ENCODE results near the gene MAN1A2. TPM values are rescaled to one million over a fixed set of nuclear protein-coding genes. Genes with fewer than 3 reads are reported as not detected.
A peak's percentile ranks its signal among the peaks of the same experiment; 100 is the strongest.

Gene MAN1A2
- polyA plus RNA-seq, 3 donors from 2014 or later: 21.9 to 29.2 (median 22.7) TPM

GRCh38 chr1:117396636-117397035, 29.4 kb downstream of the MAN1A2 start:
- H3K4me1 Mint-ChIP-seq: peaks cover 65 to 92% of the 10 kb centered on the region in 2 donors
- H3K4me3 Mint-ChIP-seq: no peak overlapping the region
- DNase-seq: no peak
- H3K9me3 Mint-ChIP-seq: no peaks in the 10 kb centered on the region
- H3K27ac Mint-ChIP-seq: no peak overlapping the region
- H3K36me3 Mint-ChIP-seq: no peaks in the 10 kb centered on the region
- H3K27me3 Mint-ChIP-seq (ENCODE audit: low read depth in 3 of 3): no peaks in the 10 kb centered on the region

DNA sequence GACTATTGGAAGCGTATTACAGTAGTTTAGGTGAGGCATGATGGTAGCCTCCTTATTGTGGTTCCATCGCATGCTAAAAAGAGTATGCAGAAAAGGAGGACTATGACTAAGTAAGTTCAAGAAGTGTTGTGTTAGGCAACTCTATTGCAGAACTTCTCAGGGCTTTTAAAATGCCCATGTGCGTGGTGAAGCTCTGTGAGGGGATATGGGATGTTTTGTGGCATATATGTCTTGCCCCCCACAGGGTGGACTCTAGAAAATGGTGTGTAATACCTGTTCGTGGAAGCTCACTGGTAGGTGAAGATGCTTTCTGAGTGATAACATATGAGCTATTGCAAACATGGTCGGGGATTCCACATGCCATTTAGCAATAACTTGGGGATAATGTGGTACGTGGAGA, 31.7 kb downstream of the MAN1A2 start:
- peaks cover 10 to 19% (median 13%) of the 10 kb centered on the region in 3 donors for H3K36me3 Mint-ChIP-seq
- H3K4me1 Mint-ChIP-seq: peaks cover 53 to 77% of the 10 kb centered on the region in 2 donors

DNA sequence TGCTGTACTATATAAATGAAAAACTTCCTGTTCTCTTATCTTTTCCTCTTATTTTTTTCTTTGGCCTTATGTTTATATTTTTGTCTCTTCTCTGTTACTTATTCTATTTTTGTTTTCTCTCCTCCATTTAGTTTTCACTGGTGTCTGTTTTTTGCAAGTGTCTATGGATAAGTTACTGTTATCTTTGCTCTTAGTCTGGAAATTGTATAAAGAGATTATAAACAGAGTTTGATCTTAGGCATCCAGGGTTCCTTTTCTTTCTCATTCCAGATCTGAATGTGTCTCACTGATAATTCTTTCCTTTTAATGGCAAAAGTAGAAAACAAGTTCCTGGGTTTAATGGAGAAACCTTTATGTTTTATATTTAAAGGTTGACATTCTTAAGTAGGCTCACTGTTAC, 34.5 kb downstream of the MAN1A2 start:
- peaks cover 0 to 1% (median 0%) of the 10 kb centered on the region in 3 donors for H3K27me3 Mint-ChIP-seq (ENCODE audit: low read depth in 3 of 3)
- no peak for DNase-seq
- H3K4me1 Mint-ChIP-seq: peaks cover 36 to 62% of the 10 kb centered on the region in 2 donors
- H3K27ac Mint-ChIP-seq: peak overlapping the region in 2 of 6 donors; percentile 25 to 46
- H3K36me3 Mint-ChIP-seq: peaks cover 18 to 26% (median 25%) of the 10 kb centered on the region in 3 donors
- peaks cover 0 to 2% (median 0%) of the 10 kb centered on the region in 6 donors for H3K9me3 Mint-ChIP-seq
- H3K4me3 Mint-ChIP-seq: no peak overlapping the region

More for the DNA sequence above, 31.7 kb downstream of the MAN1A2 start:
- H3K27me3 Mint-ChIP-seq (ENCODE audit: low read depth in 3 of 3): no peaks in the 10 kb centered on the region
- H3K9me3 Mint-ChIP-seq: peaks cover 0 to under 1% (median 0%) of the 10 kb centered on the region in 6 donors
- H3K27ac Mint-ChIP-seq: peak overlapping the region in 1 of 6 donors; percentile 0
- DNase-seq: no peak
- H3K4me3 Mint-ChIP-seq: no peak overlapping the region

GRCh38 chr1:117403597-117403996, 36.3 kb downstream of the MAN1A2 start:
- H3K36me3 Mint-ChIP-seq: peaks cover 18 to 28% (median 26%) of the 10 kb centered on the region in 3 donors
- no peak for DNase-seq
- peaks cover 0 to 2% (median 0%) of the 10 kb centered on the region in 6 donors for H3K9me3 Mint-ChIP-seq
- H3K4me3 Mint-ChIP-seq: no peak overlapping the region
- H3K27me3 Mint-ChIP-seq (ENCODE audit: low read depth in 3 of 3): peaks cover 0 to 1% (median 0%) of the 10 kb centered on the region in 3 donors
- H3K27ac Mint-ChIP-seq: no peak overlapping the region
- H3K4me1 Mint-ChIP-seq: peaks cover 26 to 49% of the 10 kb centered on the region in 2 donors

GRCh38 chr1:117405042-117405441, 37.8 kb downstream of the MAN1A2 start:
- H3K4me3 Mint-ChIP-seq: no peak overlapping the region
- peak overlapping the region in 1 of 6 donors; percentile 32 for H3K27ac Mint-ChIP-seq
- H3K9me3 Mint-ChIP-seq: peaks cover 0 to 2% (median 0%) of the 10 kb centered on the region in 6 donors
- peaks cover 0 to 1% (median 0%) of the 10 kb centered on the region in 3 donors for H3K27me3 Mint-ChIP-seq (ENCODE audit: low read depth in 3 of 3)
- peaks cover 13 to 36% of the 10 kb centered on the region in 2 donors for H3K4me1 Mint-ChIP-seq
- no peak for DNase-seq
- peaks cover 22 to 32% (median 26%) of the 10 kb centered on the region in 3 donors for H3K36me3 Mint-ChIP-seq

DNA sequence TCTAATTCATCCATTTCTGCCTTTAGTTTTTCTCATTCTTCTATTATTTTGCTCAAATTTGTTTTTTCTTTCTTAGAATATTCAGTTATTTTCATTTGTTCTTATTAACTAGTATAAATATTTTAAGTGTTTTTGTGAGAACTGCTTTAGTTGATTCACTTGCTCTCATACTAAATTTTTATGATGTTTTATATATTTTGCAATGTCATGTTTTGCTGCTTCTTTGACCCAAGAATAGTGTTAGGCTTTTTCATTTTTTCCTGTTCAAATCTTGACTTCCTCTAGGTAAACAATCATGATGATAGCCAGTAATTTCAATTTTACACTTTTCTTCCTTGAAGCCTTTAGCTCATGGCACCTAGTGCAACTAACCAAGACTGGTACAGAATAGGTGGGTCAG, 45.2 kb downstream of the MAN1A2 start:
- Mint-ChIP-seq H3K27me3 (ENCODE audit: low read depth in 3 of 3) (peaks cover 0 to 3% (median 0%) of the 10 kb centered on the region in 3 donors), H3K27ac (no peak overlapping the region), H3K9me3 (no peaks in the 10 kb centered on the region), H3K4me3 (no peak overlapping the region), H3K36me3 (peaks cover 8 to 33% (median 26%) of the 10 kb centered on the region in 3 donors), H3K4me1 (peaks cover 8 to 49% of the 10 kb centered on the region in 2 donors)
- DNase-seq: no peak

DNA sequence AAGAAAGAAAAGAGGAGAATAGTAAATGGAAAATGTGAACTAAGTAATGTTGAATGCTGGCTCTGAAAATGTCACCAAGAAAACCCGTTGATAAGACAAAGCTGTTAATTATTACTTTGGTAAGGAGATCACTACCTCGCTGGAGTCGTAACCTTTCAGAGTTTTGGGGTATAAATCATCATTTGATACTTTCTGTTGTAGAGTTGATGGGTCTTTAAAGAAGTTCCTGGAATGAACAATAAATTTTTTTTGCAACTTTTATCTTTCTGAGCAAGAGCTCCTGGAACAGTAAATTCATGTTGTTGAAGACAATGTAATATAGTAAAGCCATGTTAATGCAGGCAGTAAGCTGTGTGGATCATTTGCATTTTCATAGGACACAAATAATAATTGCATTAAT, 46.2 kb downstream of the MAN1A2 start:
- H3K27me3 Mint-ChIP-seq (ENCODE audit: low read depth in 3 of 3): peaks cover 0 to 3% (median 0%) of the 10 kb centered on the region in 3 donors
- no peak overlapping the region for H3K4me3 Mint-ChIP-seq
- DNase-seq: no peak
- peaks cover 8 to 54% of the 10 kb centered on the region in 2 donors for H3K4me1 Mint-ChIP-seq
- peak overlapping the region in 1 of 6 donors; percentile 36 for H3K27ac Mint-ChIP-seq
- H3K9me3 Mint-ChIP-seq: no peaks in the 10 kb centered on the region
- peaks cover 8 to 33% (median 22%) of the 10 kb centered on the region in 3 donors for H3K36me3 Mint-ChIP-seq

DNA sequence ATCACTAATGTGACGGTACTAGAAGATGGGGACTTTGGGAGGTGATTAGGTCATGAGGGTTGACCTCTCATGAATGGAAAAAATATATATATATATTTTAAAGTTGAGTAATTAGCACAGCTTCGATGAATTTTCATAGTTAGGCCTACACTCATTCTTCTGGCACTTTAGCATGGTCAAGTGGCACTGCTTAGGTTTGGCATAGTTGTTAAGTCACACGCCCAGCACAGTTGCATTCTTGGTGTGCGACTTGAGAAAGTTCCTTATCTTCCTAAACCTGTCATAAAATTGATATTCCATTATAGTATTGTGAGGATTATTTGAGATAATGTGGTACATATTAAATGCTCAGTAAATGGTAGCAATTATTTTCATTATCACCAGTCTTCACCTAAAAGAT, 47.7 kb downstream of the MAN1A2 start:
- Mint-ChIP-seq H3K4me1 (peaks cover 14 to 67% of the 10 kb centered on the region in 2 donors), H3K36me3 (peaks cover 8 to 29% (median 19%) of the 10 kb centered on the region in 3 donors), H3K9me3 (no peaks in the 10 kb centered on the region), H3K4me3 (no peak overlapping the region), H3K27ac (no peak overlapping the region), H3K27me3 (ENCODE audit: low read depth in 3 of 3) (peaks cover 0 to 3% (median 0%) of the 10 kb centered on the region in 3 donors)
- DNase-seq: no peak

- peaks cover 13 to 34% (median 29%) of the 10 kb centered on the region in 3 donors for H3K36me3 Mint-ChIP-seq
- H3K4me3 Mint-ChIP-seq: no peak overlapping the region
- H3K27ac Mint-ChIP-seq: no peak overlapping the region
Measured at GRCh38 chr1:117416004-117416403, 48.8 kb downstream of the MAN1A2 start.

DNA sequence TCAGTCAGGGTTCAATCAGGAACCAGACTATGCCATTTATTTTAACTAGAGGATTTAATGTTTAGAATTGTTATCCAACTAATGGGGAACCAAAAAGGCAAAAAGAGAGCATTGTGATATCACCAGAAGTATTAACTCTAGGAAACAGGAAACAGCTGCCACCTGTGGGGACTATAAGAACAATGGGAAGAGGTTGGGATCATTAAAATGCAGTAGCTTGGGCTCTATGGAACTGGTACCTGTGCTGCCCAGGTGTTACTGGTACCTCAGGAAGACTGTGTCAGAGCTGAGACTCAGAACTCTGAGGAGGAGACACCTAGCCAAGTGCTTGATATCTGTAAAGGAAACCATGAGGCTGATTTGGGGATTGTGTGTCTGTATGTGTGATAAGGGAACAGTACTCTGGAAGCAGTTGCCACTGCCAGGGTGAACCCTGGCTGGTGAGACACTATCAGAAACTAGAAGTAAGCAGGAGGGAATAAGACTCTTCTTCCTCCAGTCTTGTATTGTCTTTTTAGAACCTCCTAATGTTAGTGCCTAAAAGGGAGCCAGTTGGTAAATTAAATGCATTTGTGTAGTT, 49.4 kb downstream of the MAN1A2 start:
- H3K9me3 Mint-ChIP-seq: no peaks in the 10 kb centered on the region
- H3K36me3 Mint-ChIP-seq: peaks cover 13 to 34% (median 29%) of the 10 kb centered on the region in 3 donors
- H3K4me3 Mint-ChIP-seq: no peak overlapping the region
- H3K27ac Mint-ChIP-seq: peak overlapping the region in 2 of 6 donors; percentile 29 to 42
- H3K4me1 Mint-ChIP-seq: peaks cover 14 to 61% of the 10 kb centered on the region in 2 donors
- peaks cover 0 to 3% (median 0%) of the 10 kb centered on the region in 3 donors for H3K27me3 Mint-ChIP-seq (ENCODE audit: low read depth in 3 of 3)
- no peak for DNase-seq

More at GRCh38 chr1:117416004-117416403, 48.8 kb downstream of the MAN1A2 start:
- no peak for DNase-seq
- H3K27me3 Mint-ChIP-seq (ENCODE audit: low read depth in 3 of 3): peaks cover 0 to 3% (median 0%) of the 10 kb centered on the region in 3 donors
- peaks cover 14 to 66% of the 10 kb centered on the region in 2 donors for H3K4me1 Mint-ChIP-seq
- H3K9me3 Mint-ChIP-seq: no peaks in the 10 kb centered on the region

DNA sequence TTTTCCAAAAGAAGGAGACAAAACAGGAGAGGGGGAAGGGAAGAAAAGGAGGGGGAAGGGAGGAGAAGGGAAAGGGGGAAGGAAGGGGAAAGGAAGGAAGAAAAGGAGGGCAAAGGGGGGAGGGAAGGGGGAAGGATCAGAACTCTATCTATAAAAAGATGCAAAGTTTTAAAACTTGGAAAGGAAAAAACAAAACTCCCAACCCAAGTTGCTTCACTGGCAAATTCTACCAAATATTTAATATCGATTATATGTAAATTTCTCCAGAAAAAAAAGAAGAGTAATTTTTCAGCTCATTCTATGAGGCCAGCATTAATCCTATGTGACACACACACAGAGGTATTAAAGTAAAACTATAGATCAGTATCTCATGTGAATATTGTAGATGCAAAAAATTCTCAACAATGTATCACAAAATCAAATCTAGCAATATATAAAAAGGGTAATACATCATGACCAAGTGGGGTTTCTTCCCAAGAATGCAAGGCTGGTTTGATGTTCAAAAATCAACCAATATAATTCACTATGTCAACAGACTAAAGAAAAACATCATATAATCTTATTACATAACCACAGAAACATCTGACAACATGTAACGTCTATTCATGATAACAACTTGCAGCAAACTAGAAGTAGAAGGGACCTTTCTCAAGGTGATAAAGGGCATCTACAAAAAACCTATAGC, 57.9 kb downstream of the MAN1A2 start:
- peaks cover 0 to 12% of the 10 kb centered on the region in 2 donors for H3K4me1 Mint-ChIP-seq
- H3K36me3 Mint-ChIP-seq: peaks cover 35 to 46% (median 43%) of the 10 kb centered on the region in 3 donors

DNA sequence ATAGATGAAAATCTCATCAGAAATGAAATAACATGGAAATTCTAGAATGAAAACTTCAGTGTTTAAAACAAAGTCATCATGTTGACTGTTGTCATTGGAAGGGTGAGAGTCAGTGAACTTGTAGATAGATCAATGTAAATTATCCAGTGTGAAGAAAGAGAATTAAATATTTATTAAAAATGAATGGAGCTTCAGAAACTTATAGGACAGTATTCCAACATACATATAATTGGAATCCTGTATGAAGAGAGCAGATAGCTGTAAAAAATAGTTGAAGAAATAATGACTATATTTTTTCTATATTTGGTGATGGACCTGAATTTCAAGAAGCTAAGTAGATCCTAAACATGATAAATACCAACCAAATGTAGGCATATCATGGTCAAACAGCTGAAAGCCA, 60.0 kb downstream of the MAN1A2 start:
- peaks cover 0 to 9% of the 10 kb centered on the region in 2 donors for H3K4me1 Mint-ChIP-seq
- no peak for DNase-seq
- H3K9me3 Mint-ChIP-seq: peaks cover 0 to 8% (median 2%) of the 10 kb centered on the region in 6 donors
- peaks cover 31 to 40% (median 38%) of the 10 kb centered on the region in 3 donors for H3K36me3 Mint-ChIP-seq
- H3K27me3 Mint-ChIP-seq (ENCODE audit: low read depth in 3 of 3): no peaks in the 10 kb centered on the region
- H3K27ac Mint-ChIP-seq: no peak overlapping the region
- no peak overlapping the region for H3K4me3 Mint-ChIP-seq

More for the DNA sequence above, 57.9 kb downstream of the MAN1A2 start:
- Mint-ChIP-seq H3K4me3 (no peak overlapping the region), H3K27ac (no peak overlapping the region), H3K9me3 (peaks cover 0 to 8% (median 2%) of the 10 kb centered on the region in 6 donors), H3K27me3 (ENCODE audit: low read depth in 3 of 3) (no peaks in the 10 kb centered on the region)
- no peak for DNase-seq

- Mint-ChIP-seq H3K4me3 (no peak overlapping the region), H3K9me3 (no peaks in the 10 kb centered on the region), H3K36me3 (no peaks in the 10 kb centered on the region), H3K4me1 (peaks cover 10 to 31% of the 10 kb centered on the region in 2 donors), H3K27ac (no peak overlapping the region), H3K27me3 (ENCODE audit: low read depth in 3 of 3) (no peaks in the 10 kb centered on the region)
- DNase-seq: no peak
Measured at GRCh38 chr1:117433943-117434342, 66.7 kb downstream of the MAN1A2 start.

DNA sequence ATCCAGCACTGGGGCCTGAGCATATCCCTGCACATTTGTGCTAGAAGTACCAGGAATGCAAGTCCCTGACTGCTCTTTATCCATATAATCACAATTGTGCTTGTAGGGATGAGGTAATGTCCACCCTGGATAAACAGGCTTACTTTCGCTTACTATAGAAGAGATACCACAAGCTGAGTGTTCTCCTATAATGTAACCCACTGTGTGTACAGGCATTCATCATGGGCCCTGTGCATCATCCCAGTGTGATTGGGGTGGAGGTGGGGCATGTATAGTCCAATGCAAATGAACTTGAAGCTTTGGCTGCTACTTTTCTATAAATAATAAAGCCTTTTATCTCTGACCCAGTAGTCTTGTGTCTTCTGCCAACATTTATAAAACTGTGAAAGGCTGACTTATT, 69.3 kb downstream of the MAN1A2 start:
- H3K36me3 Mint-ChIP-seq: no peaks in the 10 kb centered on the region
- DNase-seq: no peak
- no peaks in the 10 kb centered on the region for H3K9me3 Mint-ChIP-seq
- H3K4me3 Mint-ChIP-seq: no peak overlapping the region
- no peaks in the 10 kb centered on the region for H3K27me3 Mint-ChIP-seq (ENCODE audit: low read depth in 3 of 3)
- H3K4me1 Mint-ChIP-seq: peaks cover 14 to 38% of the 10 kb centered on the region in 2 donors
- peak overlapping the region in 1 of 6 donors; percentile 46 for H3K27ac Mint-ChIP-seq

Data from immature natural killer cell (primary cell).